Stimulated activated CD4-positive, alpha-beta T cell treated with anti-CD3 and anti-CD28 coated beads, Interleukin-1b, Interleukin-23, amount 100 ng/mL, for 24 hours (primary cell): ENCODE results near the gene TMEM126B.

Source experiments
- DNase-seq, 4 experiments: peaks; one replicate each; pipeline ENCODE4 v3.0.0-alpha.2; 2020; ENCODE audit warnings: low read depth in 4 of 4, low spot score in 1 of 4

The TMEM126B gene

DNA sequence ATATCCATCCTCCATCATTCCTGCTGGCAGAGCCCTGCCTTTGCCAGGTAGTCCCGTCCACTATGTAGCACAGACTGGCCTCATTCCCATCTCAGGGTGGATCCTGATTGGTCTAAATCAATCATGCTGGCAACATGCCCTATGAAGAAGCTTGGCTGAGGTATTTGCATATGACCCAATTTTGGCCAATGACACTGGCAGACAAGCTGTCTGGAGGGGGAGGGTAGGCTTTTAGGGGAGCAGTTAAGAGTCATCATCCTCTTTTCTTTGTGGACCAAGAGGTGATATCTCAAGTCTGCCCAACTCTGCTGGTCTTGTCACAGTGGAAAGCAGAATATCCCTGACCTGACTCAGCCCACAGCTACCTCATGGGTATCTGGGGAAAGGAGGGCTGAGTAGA, 52.5 kb downstream of the TMEM126B start:
- DNase-seq = no peak

DNA sequence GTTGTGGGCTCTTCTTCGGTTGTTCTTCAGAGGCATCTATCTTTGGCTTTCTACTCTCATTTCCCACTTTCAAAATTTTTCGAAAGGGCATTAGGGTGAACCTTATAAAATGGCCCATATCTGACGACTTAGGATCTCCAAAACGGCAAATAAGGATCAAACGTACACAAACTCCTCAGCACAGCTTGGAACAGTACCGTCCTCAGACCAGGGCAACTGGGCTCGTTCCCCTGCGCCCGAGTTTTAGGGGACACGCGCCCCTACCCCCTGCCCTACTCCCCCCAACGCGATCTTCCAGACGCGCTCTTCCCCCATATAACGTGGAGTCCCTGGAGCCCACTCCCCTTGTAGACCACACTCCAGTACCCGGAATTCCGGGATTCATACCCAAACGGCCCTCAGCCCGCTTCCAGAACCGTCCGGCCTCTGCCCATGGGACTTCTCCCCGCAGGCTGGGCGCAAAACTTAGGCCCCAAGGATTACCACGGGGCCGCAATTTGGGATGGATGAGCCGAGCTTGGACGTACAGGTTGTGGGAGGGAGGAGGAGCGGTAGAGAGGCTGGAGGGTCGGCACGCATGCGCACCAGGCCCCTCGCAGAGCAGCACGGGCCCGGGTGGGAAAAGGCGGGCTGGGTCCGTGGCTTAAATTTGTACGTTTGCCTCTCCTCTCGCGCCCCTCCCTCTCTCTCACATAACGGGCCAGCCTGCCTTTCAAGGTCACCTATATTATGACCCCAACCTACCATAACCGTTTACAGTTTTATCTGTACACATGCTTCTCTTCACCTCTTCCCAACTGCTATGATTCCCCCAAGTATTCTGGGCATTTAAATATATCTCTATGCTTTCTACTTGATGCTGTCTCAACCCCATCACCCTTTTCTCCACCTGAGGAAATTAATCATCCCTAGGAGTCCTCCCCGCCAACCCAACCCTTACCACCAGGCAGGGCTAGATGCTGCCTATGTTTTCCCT, 54.2 kb downstream of the TMEM126B start:
- DNase-seq = peak; percentile 42 to 61 (median 58)

DNA sequence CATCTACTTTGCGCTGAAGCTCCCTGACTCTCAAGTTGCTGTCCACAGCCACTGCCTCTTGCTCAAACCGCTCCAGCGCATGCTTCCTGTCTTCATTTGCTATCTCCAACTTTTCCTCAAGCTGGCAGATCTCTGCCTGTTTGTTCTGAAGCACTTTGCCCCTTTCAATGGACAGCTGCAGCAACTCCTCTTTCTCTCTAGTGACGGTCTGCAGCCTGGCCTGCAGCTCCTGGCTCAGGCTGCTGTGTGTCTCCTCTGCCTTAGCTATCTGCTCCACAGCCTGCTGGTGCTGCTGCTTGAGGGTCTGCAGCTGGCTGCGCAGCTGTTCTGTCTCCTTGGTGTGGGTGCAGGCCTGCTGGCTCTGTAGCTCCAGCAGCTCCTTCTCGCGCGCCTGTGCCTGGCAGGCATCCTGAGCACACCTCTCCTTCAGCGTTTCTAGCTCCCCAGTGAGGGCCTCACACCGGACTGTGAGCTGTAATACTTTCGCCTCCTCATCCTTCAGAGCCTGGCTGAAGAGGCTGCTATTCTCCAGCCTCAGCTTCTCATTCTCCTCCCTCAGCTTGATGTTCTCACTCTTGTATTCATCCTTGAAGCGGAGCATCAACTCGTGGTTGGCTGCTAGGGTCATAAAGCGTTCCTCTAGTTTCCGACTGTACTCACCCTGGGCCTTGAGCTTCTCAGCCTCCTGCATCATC, 56.9 kb downstream of the TMEM126B start:
- DNase-seq = no peak

DNA sequence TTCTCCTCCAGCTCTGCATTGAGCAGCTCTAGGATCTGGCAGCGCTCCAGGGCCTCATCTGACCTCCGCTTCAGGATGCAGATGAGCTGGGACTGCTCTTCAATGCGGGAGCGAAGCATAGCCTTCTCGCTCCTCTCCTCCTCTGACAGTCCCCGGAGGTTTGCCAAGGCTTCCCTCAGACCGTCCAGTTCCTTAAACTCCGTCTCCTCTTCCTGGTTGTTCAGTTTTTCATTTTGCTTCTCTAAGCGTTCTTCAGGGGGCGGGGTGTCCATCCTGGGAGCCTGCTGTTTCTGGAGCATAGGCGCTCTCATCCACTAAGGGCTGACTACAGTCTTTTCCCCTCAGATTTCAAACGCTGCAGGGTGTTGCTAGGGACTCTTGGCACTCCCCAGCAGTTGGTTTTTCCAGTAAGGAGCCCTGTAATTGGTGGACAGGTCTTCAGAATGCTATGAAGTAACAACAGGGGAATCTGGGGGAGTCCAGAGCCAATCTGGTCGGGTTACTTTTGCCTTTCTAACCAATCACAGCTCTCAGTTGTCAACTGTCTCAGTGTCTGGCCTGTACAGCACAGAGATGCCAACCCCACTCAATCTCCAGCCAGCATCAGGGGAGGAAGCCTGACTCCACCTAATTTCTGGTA, 57.5 kb downstream of the TMEM126B start, which contains the start of gene CCDC89:
Gene CCDC89, minus strand, starts transcription at position 376 of the 640 bp plus-strand sequence. Its CDS starts 65 bp downstream, at position 311.
- no peak for DNase-seq
